GM10266 (cell line): Measurements from ENCODE around the gene KCNB1.

Experiments used
- DNase-seq: peaks from one replicate; pipeline ENCODE4 v3.0.0; 2012; ENCODE audit errors: extremely low spot score
- TF ChIP-seq, protein P1 (sequence below): IDR thresholded peaks from 2 replicates; pipeline ENCODE4 v1.5.1; 2012; ENCODE audit warnings: mild to moderate bottlenecking, low read depth; ENCODE audit not compliant: control insufficient read depth, insufficient read depth; ENCODE audit errors: missing control alignments

The KCNB1 gene

GRCh38 chr20:49471397-49471796, 11.1 kb downstream of the KCNB1 start:
- TF ChIP-seq, protein P1, sequence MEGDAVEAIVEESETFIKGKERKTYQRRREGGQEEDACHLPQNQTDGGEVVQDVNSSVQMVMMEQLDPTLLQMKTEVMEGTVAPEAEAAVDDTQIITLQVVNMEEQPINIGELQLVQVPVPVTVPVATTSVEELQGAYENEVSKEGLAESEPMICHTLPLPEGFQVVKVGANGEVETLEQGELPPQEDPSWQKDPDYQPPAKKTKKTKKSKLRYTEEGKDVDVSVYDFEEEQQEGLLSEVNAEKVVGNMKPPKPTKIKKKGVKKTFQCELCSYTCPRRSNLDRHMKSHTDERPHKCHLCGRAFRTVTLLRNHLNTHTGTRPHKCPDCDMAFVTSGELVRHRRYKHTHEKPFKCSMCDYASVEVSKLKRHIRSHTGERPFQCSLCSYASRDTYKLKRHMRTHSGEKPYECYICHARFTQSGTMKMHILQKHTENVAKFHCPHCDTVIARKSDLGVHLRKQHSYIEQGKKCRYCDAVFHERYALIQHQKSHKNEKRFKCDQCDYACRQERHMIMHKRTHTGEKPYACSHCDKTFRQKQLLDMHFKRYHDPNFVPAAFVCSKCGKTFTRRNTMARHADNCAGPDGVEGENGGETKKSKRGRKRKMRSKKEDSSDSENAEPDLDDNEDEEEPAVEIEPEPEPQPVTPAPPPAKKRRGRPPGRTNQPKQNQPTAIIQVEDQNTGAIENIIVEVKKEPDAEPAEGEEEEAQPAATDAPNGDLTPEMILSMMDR = no peak
- DNase-seq = no peak

GRCh38 chr20:49470922-49471321, 11.5 kb downstream of the KCNB1 start:
- TF ChIP-seq, protein P1 = no peak
- no peak for DNase-seq

DNA sequence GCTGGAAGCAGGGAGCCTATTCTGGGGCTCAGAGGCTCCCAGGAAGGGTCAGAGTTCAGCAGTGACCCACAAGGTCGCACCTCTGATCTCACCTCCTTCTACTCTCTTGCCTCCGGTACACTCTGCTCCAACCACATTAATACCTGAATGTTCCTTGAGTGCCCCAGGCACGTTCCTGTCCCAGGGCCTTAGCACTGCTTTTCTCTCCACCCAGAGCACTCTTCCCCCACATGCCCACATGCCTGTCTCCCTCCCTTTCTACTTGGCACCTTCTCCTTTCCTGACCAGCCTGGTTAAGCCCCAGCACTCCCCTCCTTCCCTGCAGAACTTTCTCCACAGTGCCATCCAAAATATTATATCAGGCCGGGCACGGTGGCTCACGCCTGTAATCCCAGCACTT, 13.4 kb downstream of the KCNB1 start:
- TF ChIP-seq, protein P1 = no peak
- no peak for DNase-seq

GRCh38 chr20:49468412-49468811, 14.1 kb downstream of the KCNB1 start:
- no peak for DNase-seq
- TF ChIP-seq, protein P1 = no peak

- DNase-seq = no peak
- TF ChIP-seq, protein P1 = no peak
Observed at GRCh38 chr20:49466114-49466912, 16.2 kb downstream of the KCNB1 start.

DNA sequence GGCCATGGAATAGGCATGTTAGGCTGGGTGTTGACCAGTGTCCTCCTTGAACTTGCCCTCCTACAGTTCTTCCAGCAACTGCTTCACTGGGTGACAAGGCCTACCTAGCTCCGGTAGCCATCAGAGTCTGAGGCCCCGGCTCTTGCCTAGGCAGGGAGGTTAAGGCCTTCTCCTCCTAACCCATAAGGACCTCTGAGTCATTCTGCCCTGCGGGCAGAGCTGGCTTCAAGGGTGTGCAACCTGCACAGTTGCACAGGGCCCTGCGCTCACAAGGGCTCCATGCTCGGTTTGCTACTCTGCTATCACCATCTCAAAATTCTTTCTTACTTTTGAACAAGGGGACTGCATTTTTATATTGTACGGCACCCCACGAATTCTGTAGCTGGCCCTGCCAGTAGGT, 17.9 kb downstream of the KCNB1 start:
- no peak for DNase-seq
- TF ChIP-seq, protein P1 = no peak

GRCh38 chr20:49462626-49463025, 19.8 kb downstream of the KCNB1 start:
- TF ChIP-seq, protein P1 = no peak

More at GRCh38 chr20:49462626-49463025, 19.8 kb downstream of the KCNB1 start:
- no peak for DNase-seq
